Left cardiac atrium (tissue), 4 donors: ENCODE measurements around the gene TEAD4. TPM values are rescaled to one million over a fixed set of nuclear protein-coding genes. Genes with fewer than 3 reads are reported as not detected.

ENCODE experiments used
- ATAC-seq, 2 donors: fragments of 200-7000 bp; cut with Tn5 transposase; one replicate each; pipeline ENCODE4 v1.9.1; 2020; ENCODE audit warnings: mild to moderate bottlenecking in 2 of 2, moderate library complexity in 2 of 2
- DNase-seq: peaks from one replicate; pipeline ENCODE4 v3.0.0-alpha.2; 2020
- intact Hi-C, 2 donors: fragments of 100-400 bp; cut with DNase I; formaldehyde crosslinking; loops; one replicate each; pipeline versions ENCODE4 v1.14.1 to v1.15.1; 2022 to 2023
- long read RNA-seq: library from polyadenylated mRNA; unstranded; transcript quantifications from one replicate; pipeline ENCODE4 v2.0.0, GENCODE V29; 2021
- total RNA-seq, 2 donors: library from RNA; stranded (reverse); fragmentation: NEBNext Ultra II Directional; extraction: Animal tissue kit (Norgen Biotek cat#: 25700); gene quantifications; one replicate each; pipeline ENCODE4 v1.2.1, GENCODE V29; 2021
- donor health status: DM: no; HTN: yes; CAD: no.
- donor health status: DM: no; HTN: yes; CAD: no; lungs with severe emphysema.
- donor health status: DM: yes; HTN: yes; CAD: no.
- donor health status: Dilated cardiomyopathy.

TEAD4 gene
- 10 to 100 TPM; 16.9 to 31.2 TPM for total RNA-seq
- long read RNA-seq, transcript TEAD4-202 (13 exons, 1,690 nt), result major isoform, 7 of 37 reads
- long read RNA-seq, partial matches to known transcripts, result 22 of 37 reads
- long read RNA-seq, other reads (novel, unspliced or antisense), result 6 of 37 reads

GRCh38 chr12:2959192-2959504, at the start of gene TEAD4:
Gene TEAD4, plus strand, starts transcription at chr12:2959397.
- ATAC-seq, result peak; percentile 67 to 74
- intact Hi-C loops, result no loop called here
- peak; percentile 82 for DNase-seq

DNA sequence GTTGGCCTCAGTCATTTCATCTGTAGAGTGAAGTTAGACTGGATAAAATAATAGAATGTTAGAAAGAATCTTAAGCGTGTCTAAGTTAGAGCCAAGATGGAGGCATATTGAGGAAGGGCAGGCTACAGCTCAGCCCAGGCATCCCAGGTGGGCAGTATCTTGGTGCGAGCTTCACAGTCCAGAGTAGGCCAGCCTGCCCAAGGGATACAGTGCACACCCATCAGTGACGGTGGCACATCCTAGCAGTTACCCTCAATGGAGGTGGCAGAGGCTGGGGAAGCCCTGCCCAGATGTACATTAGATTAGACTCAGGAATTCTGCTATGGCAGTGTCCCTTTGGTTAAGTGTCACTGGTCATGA, 47.0 kb upstream of the TEAD4 start:
- intact Hi-C loops, result no loop called here
- ATAC-seq (no peak), DNase-seq (no peak)

- no peak for ATAC-seq
- DNase-seq, result no peak
- intact Hi-C loops, result no loop called here
Measured at GRCh38 chr12:2919249-2919648, 39.9 kb upstream of the TEAD4 start.

- no peak for ATAC-seq
- DNase-seq, result no peak
- intact Hi-C loops, result no loop called here
Measured at GRCh38 chr12:2922329-2922728, 36.9 kb upstream of the TEAD4 start.

GRCh38 chr12:2923057-2923456, 36.1 kb upstream of the TEAD4 start:
- intact Hi-C loops, result no loop called here
- no peak for ATAC-seq
- DNase-seq, result no peak

- DNase-seq, result no peak
- intact Hi-C loops, result no loop called here
- ATAC-seq, result peak; percentile 55 to 78
Measured at GRCh38 chr12:2924019-2924418, 35.2 kb upstream of the TEAD4 start.

DNA sequence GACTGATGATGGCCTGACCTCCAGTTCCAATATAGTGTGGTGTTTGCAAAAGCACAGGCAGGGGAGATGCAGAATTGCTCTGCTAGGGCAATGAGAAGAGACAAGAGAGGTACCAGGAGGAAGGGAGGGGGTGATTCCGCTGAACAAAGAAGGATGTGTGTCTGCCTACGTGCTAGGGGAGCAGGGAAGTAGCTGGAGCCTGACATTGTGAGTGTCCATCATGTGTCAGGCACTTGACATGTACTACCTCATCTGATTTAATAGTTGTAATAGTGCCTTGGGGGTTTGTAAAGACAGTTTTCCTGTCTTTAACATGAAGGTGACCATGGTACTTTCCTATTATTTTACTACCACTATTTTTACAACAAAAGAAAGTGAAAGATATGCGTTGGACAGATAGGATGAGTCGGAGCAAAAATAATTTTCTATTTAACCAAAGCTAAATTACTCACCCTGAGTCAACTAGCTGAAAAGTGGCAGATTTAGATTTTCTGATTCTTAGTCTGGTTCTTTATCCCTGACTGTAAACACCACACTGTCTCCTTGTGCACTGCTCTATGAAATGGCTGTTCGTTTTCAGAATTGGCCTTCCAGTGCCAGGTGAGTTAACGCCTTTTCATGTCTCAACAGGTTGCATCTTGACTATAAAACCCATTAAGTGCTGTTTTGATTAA, 33.7 kb upstream of the TEAD4 start:
- ATAC-seq, result peak in 1 of 2 donors; percentile 28
- no peak for DNase-seq
- intact Hi-C loops, result no loop called here

- DNase-seq, result no peak
- ATAC-seq, result no peak
- intact Hi-C loops, result no loop called here
Measured at GRCh38 chr12:2930865-2931264, 28.3 kb upstream of the TEAD4 start.

- DNase-seq (no peak), ATAC-seq (no peak)
- intact Hi-C loops, result no loop called here
Measured at GRCh38 chr12:2933586-2933985, 25.6 kb upstream of the TEAD4 start.

DNA sequence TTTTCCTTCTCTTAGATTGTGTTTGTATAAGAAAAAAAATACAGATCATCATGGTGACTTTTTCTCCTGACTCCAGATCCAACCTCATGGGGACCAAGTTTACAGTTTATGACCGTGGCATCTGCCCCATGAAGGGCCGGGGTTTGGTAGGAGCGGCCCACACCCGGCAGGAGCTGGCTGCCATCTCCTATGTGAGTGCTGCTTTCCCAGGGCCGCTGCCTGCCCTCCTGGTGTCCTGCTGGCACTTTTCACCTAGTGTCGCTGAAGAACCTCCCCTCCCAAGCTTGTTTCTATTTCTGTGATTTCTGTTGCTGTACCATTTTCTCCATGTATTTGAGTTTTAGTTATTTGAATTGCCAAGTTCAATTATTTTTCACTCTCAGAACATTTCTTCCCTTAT, 24.8 kb upstream of the TEAD4 start:
- intact Hi-C loops, result no loop called here
- peak; percentile 31 to 59 for ATAC-seq
- no peak for DNase-seq

GRCh38 chr12:2936301-2936700, 22.9 kb upstream of the TEAD4 start:
- no peak for ATAC-seq
- no peak for DNase-seq
- intact Hi-C loops, result no loop called here

- intact Hi-C loops, result no loop called here
- ATAC-seq (no peak), DNase-seq (no peak)
Measured at GRCh38 chr12:2937500-2937899, 21.7 kb upstream of the TEAD4 start.

- DNase-seq (no peak), ATAC-seq (peak in 1 of 2 donors; percentile 15)
- intact Hi-C loops, result no loop called here
Measured at GRCh38 chr12:2939191-2939590, 20.0 kb upstream of the TEAD4 start.

DNA sequence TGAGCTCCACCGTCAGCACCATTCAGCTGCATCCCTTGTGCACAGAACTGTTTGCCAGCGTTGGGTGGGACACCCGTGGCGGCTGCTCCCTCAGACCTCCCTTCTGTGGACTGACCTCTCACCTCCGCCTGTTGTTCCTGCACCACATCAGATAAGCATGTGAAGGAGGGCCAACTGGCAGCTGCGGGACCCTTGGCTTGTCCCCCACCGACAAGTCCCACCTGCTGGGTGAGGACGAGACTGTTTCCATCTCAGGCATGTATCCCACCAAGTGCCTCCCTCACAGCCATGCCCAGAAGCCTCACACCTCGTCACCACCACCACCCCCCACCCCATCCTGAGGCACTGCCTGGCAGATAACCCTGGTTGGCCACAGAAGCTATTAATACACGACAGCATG, 18.6 kb upstream of the TEAD4 start:
- intact Hi-C loops, result loop anchor here in 1 of 2 donors (5.0 kb wide), 1 partner anchor 53 kb away; no protein-coding TSS in a partner anchor
- no peak for DNase-seq
- peak; percentile 57 to 65 for ATAC-seq

DNA sequence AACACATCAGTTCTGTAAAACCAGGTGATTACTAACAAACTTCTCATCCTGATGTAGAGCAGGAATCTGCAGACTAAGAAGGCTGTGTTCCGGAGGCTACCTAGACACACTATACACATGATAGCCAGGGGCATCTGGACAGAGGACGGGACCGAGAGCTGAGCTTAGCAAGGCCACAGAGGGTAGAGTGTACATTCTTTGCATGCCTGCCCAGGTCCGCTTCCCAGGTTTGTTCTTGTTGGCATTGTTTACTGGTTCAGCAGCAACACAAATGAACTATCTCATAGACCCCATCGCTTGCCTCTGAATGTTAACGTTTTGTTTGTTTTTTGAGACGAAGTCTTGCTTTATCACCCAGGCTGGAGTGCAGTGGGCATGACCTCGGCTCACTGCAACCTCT, 17.7 kb upstream of the TEAD4 start:
- no peak for ATAC-seq
- intact Hi-C loops, result loop anchor here in 1 of 2 donors (5.0 kb wide), 1 partner anchor 54 kb away; no protein-coding TSS in a partner anchor
- DNase-seq, result no peak

- intact Hi-C loops, result loop anchor here (2.0 to 5.0 kb wide), 2 partner anchors 57 to 60 kb away; no protein-coding TSS in a partner anchor
- peak; percentile 44 for DNase-seq
- ATAC-seq, result peak; percentile 76 to 81
Measured at GRCh38 chr12:2944401-2945047, 14.7 kb upstream of the TEAD4 start.

DNA sequence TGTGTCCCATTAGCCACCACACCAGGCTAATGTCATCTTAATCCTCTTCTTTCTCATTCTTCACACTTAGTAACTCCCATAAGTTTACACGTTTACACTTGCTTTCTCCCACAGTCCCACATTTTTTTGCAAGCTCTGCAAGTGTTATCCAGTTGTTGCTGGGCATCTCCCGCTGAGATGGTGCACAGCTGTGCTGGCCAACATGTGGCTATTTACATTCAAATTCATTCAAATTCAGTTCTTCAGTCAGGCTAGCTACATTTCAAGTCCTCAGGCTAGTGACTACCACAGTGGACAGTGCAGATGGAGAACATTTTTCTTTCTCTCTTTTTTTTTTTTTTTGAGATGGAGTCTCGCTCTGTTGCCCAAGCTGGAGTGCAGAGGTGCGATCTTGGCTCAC, 9.8 kb upstream of the TEAD4 start:
- intact Hi-C loops, result no loop called here
- DNase-seq (no peak), ATAC-seq (no peak)

GRCh38 chr12:2955888-2956287, 3.3 kb upstream of the TEAD4 start:
- intact Hi-C loops, result no loop called here
- no peak for ATAC-seq
- no peak for DNase-seq

- no peak for DNase-seq
- intact Hi-C loops, result no loop called here
- ATAC-seq, result no peak
Measured at GRCh38 chr12:2957816-2958431, 1.3 kb upstream of the TEAD4 start.

- ATAC-seq (peak; percentile 68 to 85), DNase-seq (peak; percentile 81)
- intact Hi-C loops, result no loop called here
Measured at GRCh38 chr12:2958432-2959191, 585 bp upstream of the TEAD4 start.
